ENCODE data around the gene OSCP1.

OSCP1 gene

DNA sequence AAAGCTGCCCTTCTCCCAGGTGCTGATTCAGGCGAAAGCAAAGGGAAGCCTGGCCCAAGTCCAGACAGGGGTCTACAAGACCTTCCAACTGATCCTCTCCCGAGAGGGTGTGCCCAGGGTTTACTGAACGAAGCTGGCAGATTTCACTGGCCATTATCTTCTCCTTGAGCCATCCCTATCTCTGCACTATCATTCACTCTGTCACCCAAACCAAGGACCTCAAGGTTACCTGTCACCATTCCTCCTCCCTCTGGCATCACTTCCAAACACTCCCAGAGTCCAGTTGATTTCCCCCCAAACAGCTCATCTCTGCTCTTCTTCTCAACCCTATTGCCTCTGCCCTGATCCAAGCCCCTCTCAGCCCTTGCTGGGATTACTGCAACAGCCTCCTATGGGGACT is 69.5 kb downstream of the OSCP1 start:
- DNase-seq = no peak

- DNase-seq = no peak
Observed at GRCh38 chr1:36380143-36380619, 70.1 kb downstream of the OSCP1 start.

GRCh38 chr1:36377791-36378492 is 72.3 kb downstream of the OSCP1 start:
- no peak for DNase-seq

DNA sequence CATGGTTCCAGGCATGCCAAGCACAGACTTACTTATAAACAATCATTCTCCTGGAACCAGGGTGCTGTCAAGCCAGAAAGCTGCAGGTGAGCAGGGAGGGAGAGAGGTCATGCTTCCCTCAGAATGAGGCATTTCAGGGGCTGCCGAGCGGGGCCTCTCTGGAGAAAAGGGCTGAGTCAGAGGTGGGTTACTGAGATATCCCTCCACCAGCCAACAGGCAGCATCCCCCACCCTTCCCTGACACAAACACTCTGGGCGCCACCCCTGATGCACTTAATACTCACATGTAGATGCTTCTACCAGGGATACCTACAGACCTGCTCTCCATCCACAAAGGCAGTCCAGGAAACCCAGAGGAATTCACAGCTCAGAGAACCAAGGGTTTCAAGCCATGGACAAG is 77.6 kb downstream of the OSCP1 start:
- no peak for DNase-seq

DNA sequence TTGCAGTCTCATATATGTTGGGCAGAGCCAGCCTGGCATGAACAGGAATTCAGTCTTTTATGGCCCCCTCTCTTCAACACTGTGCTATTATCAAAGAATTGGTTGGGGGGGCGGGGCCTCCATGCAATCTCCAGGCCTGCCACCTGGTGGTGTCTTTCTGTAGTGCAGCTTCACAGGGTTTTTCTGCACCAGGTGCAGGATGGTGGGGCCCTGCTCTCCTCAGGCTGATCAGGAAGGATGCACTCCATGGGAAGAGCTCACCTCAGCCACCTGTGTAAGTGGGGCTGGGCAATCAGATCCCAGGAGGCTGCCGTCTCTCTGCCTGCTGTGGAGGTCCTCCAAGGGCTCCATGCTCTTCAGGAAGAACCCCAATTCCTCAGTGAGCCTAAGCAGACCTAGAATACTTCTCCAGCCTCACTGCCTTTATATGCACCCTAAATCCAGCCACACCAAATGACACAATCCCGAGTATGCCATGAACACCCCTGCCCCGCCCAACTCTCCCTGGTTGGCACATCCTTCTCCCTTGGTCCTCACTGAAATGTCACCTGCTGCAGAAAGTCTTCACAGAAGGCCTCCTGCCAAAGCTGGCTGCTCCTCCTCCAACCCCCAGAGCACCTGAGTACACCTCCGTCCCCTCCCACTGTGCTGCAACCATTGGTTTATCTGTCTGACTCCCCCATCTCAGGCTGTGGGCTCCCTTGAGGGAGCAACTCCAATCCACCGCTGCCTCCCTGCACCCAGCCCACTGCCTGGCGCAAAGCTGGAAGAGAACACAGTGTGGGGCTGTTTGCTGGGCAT is 81.0 kb downstream of the OSCP1 start:
- peak; percentile 81 for DNase-seq
